Measurements from ENCODE around the gene HBG2.
"Not testable (repeated sequence)": the region's sequence is repeated elsewhere in the genome, so short reads cannot be mapped to it uniquely, and the experiment has no call there.

The HBG2 gene
- total RNA-seq = 0 reads per million in 2 donors

GRCh38 chr11:5254646-5255413, at the start of gene HBG2:
Gene HBG2, minus strand, starts transcription at chr11:5254781. Its CDS starts 53 bp downstream, at chr11:5254728.
- DNase-seq = not testable (repeated sequence)

- DNase-seq = no peak
These were observed 49.5 kb upstream of the HBG2 start for GRCh38 chr11:5304046-5304445.

GRCh38 chr11:5303626-5304025, 49.0 kb upstream of the HBG2 start:
- DNase-seq = no peak

GRCh38 chr11:5301846-5302245, 47.3 kb upstream of the HBG2 start, which contains the start of gene OR51B4:
Gene OR51B4, minus strand, starts transcription at chr11:5301946. Its CDS starts 0 bp downstream, at chr11:5301946.
- no peak for DNase-seq

- DNase-seq = no peak
These were observed 45.7 kb upstream of the HBG2 start for GRCh38 chr11:5300251-5300650.

GRCh38 chr11:5298451-5298850, 43.9 kb upstream of the HBG2 start:
- DNase-seq = no peak

GRCh38 chr11:5297721-5298323, 43.2 kb upstream of the HBG2 start:
- DNase-seq = no peak

- not testable (repeated sequence) for DNase-seq
These were observed 39.9 kb upstream of the HBG2 start for GRCh38 chr11:5294342-5294995.

- DNase-seq = no peak
These were observed 38.4 kb upstream of the HBG2 start for GRCh38 chr11:5293028-5293427.

- no peak for DNase-seq
These were observed 36.7 kb upstream of the HBG2 start for GRCh38 chr11:5291207-5291838.

- DNase-seq = no peak
These were observed 35.5 kb upstream of the HBG2 start for GRCh38 chr11:5290106-5290505.

- DNase-seq = no peak
These were observed 35.1 kb upstream of the HBG2 start for GRCh38 chr11:5289696-5290095.

- no peak for DNase-seq
These were observed 34.4 kb upstream of the HBG2 start for GRCh38 chr11:5288906-5289550.

- DNase-seq = no peak
These were observed 33.7 kb upstream of the HBG2 start for GRCh38 chr11:5288108-5288905.

- no peak for DNase-seq
These were observed 32.3 kb upstream of the HBG2 start for GRCh38 chr11:5286901-5287300.

GRCh38 chr11:5286351-5286750, 31.8 kb upstream of the HBG2 start:
- DNase-seq = no peak

- no peak for DNase-seq
These were observed 31.2 kb upstream of the HBG2 start for GRCh38 chr11:5285703-5286340.

- no peak for DNase-seq
These were observed 30.1 kb upstream of the HBG2 start for GRCh38 chr11:5284637-5285036.

GRCh38 chr11:5283882-5284281, 29.3 kb upstream of the HBG2 start:
- DNase-seq = no peak

- no peak for DNase-seq
These were observed 28.5 kb upstream of the HBG2 start for GRCh38 chr11:5283086-5283485.

- no peak for DNase-seq
These were observed 28.0 kb upstream of the HBG2 start for GRCh38 chr11:5282628-5283027.
